ENCODE measurements around the gene ADAMTSL3.

Gene ADAMTSL3

DNA sequence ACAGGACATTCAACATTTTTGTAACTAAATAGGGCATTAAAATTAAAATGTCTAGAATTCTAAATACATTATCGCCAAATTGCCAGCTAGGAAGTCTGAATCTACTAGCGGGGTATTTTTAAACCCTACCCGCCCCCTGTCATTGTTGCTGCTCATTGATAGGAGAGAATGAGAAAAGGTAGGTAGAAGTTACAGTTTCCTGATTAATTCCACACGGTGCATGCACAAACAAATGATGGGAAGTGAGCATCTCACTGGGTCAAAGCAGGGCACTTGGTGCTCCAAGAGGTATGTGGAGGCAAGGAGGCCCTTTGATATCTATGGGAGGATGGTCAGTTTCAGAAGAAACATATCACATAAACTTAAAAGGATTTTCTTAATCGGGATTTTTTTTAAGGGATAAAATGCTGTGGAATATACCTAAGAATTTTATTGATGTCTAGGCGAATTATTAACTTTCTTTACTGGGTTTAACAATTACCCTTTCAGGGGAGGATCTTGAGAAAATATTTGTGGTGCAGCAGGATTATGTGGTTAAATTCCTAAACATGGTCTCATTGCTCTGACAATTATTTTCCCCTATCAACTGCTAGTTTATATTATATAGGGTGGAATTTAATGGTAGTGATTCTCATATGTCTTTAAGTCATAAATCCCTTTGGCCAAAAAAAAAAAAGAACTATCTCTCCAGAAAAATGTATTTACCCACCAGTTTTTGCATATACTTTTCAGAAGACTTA lies 345.6 kb downstream of the ADAMTSL3 start:
- Histone ChIP-seq H3K27me3 (replicated peaks; ENCODE audit: control insufficient read depth, insufficient read depth, low read length) (no peaks in the 10 kb centered on the region), H3K36me3 (ENCODE audit: control insufficient read depth, insufficient read depth, low read length) (no peaks in the 10 kb centered on the region), H3K4me3 (replicated peaks; ENCODE audit: low read depth, low read length) (no peak overlapping the region)
- no peak for DNase-seq (ENCODE audit: extremely low read depth, insufficient read length)
- TF ChIP-seq, protein P1, sequence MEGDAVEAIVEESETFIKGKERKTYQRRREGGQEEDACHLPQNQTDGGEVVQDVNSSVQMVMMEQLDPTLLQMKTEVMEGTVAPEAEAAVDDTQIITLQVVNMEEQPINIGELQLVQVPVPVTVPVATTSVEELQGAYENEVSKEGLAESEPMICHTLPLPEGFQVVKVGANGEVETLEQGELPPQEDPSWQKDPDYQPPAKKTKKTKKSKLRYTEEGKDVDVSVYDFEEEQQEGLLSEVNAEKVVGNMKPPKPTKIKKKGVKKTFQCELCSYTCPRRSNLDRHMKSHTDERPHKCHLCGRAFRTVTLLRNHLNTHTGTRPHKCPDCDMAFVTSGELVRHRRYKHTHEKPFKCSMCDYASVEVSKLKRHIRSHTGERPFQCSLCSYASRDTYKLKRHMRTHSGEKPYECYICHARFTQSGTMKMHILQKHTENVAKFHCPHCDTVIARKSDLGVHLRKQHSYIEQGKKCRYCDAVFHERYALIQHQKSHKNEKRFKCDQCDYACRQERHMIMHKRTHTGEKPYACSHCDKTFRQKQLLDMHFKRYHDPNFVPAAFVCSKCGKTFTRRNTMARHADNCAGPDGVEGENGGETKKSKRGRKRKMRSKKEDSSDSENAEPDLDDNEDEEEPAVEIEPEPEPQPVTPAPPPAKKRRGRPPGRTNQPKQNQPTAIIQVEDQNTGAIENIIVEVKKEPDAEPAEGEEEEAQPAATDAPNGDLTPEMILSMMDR (IDR thresholded peaks at IDR 0.05; ENCODE audit: insufficient read depth, low read length, poor library complexity, severe bottlenecking), result no peak

- Histone ChIP-seq H3K4me3 (replicated peaks; ENCODE audit: low read depth, low read length) (no peak overlapping the region), H3K36me3 (ENCODE audit: control insufficient read depth, insufficient read depth, low read length) (no peaks in the 10 kb centered on the region), H3K27me3 (replicated peaks; ENCODE audit: control insufficient read depth, insufficient read depth, low read length) (no peaks in the 10 kb centered on the region)
- DNase-seq (ENCODE audit: extremely low read depth, insufficient read length), result no peak
- TF ChIP-seq, protein P1 (IDR thresholded peaks at IDR 0.05; ENCODE audit: insufficient read depth, low read length, poor library complexity, severe bottlenecking), result no peak
These were observed 347.1 kb downstream of the ADAMTSL3 start for GRCh38 chr15:84001037-84001436.

- no peak for DNase-seq (ENCODE audit: extremely low read depth, insufficient read length)
- TF ChIP-seq, protein P1 (IDR thresholded peaks at IDR 0.05; ENCODE audit: insufficient read depth, low read length, poor library complexity, severe bottlenecking), result no peak
- Histone ChIP-seq H3K27me3 (replicated peaks; ENCODE audit: control insufficient read depth, insufficient read depth, low read length) (no peaks in the 10 kb centered on the region), H3K36me3 (ENCODE audit: control insufficient read depth, insufficient read depth, low read length) (no peaks in the 10 kb centered on the region), H3K4me3 (replicated peaks; ENCODE audit: low read depth, low read length) (no peak overlapping the region)
These were observed 347.7 kb downstream of the ADAMTSL3 start for GRCh38 chr15:84001655-84002054.

DNA sequence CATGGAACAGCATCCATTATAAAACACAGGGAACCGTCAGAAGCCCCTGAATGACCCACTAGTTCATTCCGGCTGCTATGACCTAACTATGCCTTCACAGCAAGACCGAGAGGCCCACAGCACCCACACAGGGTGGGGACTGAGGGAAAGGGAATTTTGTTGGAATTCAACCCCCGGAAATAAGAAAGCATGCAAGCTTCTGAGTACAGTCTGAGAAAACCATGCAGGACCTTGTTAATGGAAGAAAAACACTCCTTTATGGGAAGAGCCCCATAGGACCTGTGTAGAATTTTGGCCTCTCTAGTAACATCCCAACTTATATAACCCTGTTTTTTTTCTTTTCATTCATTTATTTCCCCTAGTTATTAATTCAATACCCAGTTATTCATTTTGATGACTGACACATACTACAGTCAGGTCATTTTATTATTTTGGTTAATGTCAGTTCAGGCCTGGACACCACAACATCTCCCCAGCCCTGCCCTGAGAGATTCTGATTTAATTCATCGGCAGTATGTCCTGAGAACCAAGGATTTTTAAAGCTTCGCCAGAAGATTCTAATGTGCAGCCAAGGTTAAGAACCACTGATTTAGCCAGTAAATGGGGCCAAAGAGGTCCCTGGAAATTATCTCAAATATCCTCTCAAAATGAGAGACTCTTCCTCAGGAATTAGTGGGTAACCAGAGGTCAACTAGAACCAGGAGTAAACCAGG lies 350.0 kb downstream of the ADAMTSL3 start:
- TF ChIP-seq, protein P1 (IDR thresholded peaks at IDR 0.05; ENCODE audit: insufficient read depth, low read length, poor library complexity, severe bottlenecking), result no peak
- H3K4me3 ChIP-seq (replicated peaks; ENCODE audit: low read depth, low read length), result no peak overlapping the region
- no peaks in the 10 kb centered on the region for H3K36me3 ChIP-seq (ENCODE audit: control insufficient read depth, insufficient read depth, low read length)
- DNase-seq (ENCODE audit: extremely low read depth, insufficient read length), result no peak
- no peaks in the 10 kb centered on the region for H3K27me3 ChIP-seq (replicated peaks; ENCODE audit: control insufficient read depth, insufficient read depth, low read length)

- DNase-seq (ENCODE audit: extremely low read depth, insufficient read length), result no peak
- TF ChIP-seq, protein P1 (IDR thresholded peaks at IDR 0.05; ENCODE audit: insufficient read depth, low read length, poor library complexity, severe bottlenecking), result no peak
- Histone ChIP-seq H3K36me3 (ENCODE audit: control insufficient read depth, insufficient read depth, low read length) (no peaks in the 10 kb centered on the region), H3K27me3 (replicated peaks; ENCODE audit: control insufficient read depth, insufficient read depth, low read length) (no peaks in the 10 kb centered on the region), H3K4me3 (replicated peaks; ENCODE audit: low read depth, low read length) (no peak overlapping the region)
These were observed 352.5 kb downstream of the ADAMTSL3 start for GRCh38 chr15:84006421-84006820.

Data from GM06990 (cell line).